Endothelial cell of umbilical vein (primary cell): ENCODE measurements around the gene LENG9.

ENCODE experiments used
- CTCF ChIP-seq, 2 donors: IDR thresholded peaks; 1 replicate in 1 of 2; 2 replicates in 1 of 2; pipeline ENCODE4 v1.5.1; 2011; ENCODE audit warnings: low read length in 2 of 2, mild to moderate bottlenecking in 2 of 2, moderate library complexity in 2 of 2, control low read depth in 1 of 2, inconsistent platforms in 1 of 2, low read depth in 1 of 2; ENCODE audit not compliant: insufficient read depth in 1 of 2; ENCODE audit errors: extremely low read depth in 1 of 2
- EZH2 ChIP-seq: IDR thresholded peaks from 2 replicates; pipeline ENCODE4 v1.6.1; 2012; ENCODE audit warnings: borderline replicate concordance, low read depth, mild to moderate bottlenecking, moderate library complexity, low read length, inconsistent platforms; ENCODE audit not compliant: severe bottlenecking
- FOS ChIP-seq: IDR thresholded peaks from 2 replicates; pipeline ENCODE4 v1.6.1; 2011; ENCODE audit warnings: mild to moderate bottlenecking, low read length, moderate library complexity, borderline replicate concordance; ENCODE audit not compliant: insufficient read depth
- JUN ChIP-seq: IDR thresholded peaks from 2 replicates; pipeline ENCODE4 v1.6.1; 2011; ENCODE audit warnings: borderline replicate concordance, low read depth; ENCODE audit not compliant: insufficient read length, insufficient read depth
- MAX ChIP-seq: IDR thresholded peaks from 2 replicates; pipeline ENCODE4 v1.6.1; 2011; ENCODE audit not compliant: insufficient read depth, insufficient read length
- MYC ChIP-seq: IDR thresholded peaks from one replicate; pipeline ENCODE4 v1.6.1; 2011; ENCODE audit warnings: mild to moderate bottlenecking, low read depth, low read length
- POLR2A ChIP-seq: IDR thresholded peaks from 2 replicates; pipeline ENCODE4 v1.6.1; 2012; ENCODE audit warnings: low read depth, mild to moderate bottlenecking, control low read depth, low read length
- POLR2AphosphoS5 ChIP-seq: IDR thresholded peaks from 2 replicates; pipeline ENCODE4 v1.6.1; 2012; ENCODE audit warnings: low read depth, mild to moderate bottlenecking, control low read depth, low read length, moderate library complexity; ENCODE audit not compliant: insufficient read depth

GRCh38 chr19:54424660-54425381, 38.8 kb downstream of the LENG9 start:
- TF ChIP-seq POLR2A, result no peak
- no peak for TF ChIP-seq CTCF (IDR thresholded peaks at IDR 0.05; ENCODE audit: extremely low read depth in 1 of 2, insufficient read depth in 1 of 2, low read depth in 1 of 2, low read length in 2 of 2)
- no peak for TF ChIP-seq POLR2AphosphoS5
- no peak for TF ChIP-seq EZH2
- TF ChIP-seq MAX, result no peak
- TF ChIP-seq MYC, result no peak
- TF ChIP-seq JUN, result no peak
- no peak for TF ChIP-seq FOS
